Heart left ventricle (tissue), 16 donors: Measurements from ENCODE around the gene SORL1. TPM values are rescaled to one million over a fixed set of nuclear protein-coding genes. Genes with fewer than 3 reads are reported as not detected.
"Not testable (repeated sequence)": the region's sequence is repeated elsewhere in the genome, so short reads cannot be mapped to it uniquely, and the experiment has no call there.

Experiments used
- ATAC-seq, 4 donors: fragments of 200-7000 bp; cut with Tn5 transposase; one replicate each; pipeline ENCODE4 v1.9.1; 2020 to 2022; ENCODE audit warnings: moderate library complexity in 4 of 4, mild to moderate bottlenecking in 3 of 4, moderate number of reproducible peaks in 1 of 4
- DNase-seq, 5 donors: peaks; one replicate each; pipeline ENCODE4 v3.0.0-alpha.2; 2020
- H3K27ac ChIP-seq, 12 donors: fragments of 200-600 bp; sonication (generic) in 4 of 12; one replicate each; pipeline versions ENCODE4 v1.5.0 to v1.8.0; 2016 to 2022; ENCODE audit warnings: mild to moderate bottlenecking in 2 of 12
- H3K27me3 ChIP-seq, 9 donors: fragments of 200-600 bp; sonication (generic) in 2 of 9; one replicate each; pipeline versions ENCODE4 v1.5.1 to v1.8.0; 2016 to 2022; ENCODE audit warnings: mild to moderate bottlenecking in 3 of 9
- H3K36me3 ChIP-seq, 9 donors: fragments of 200-600 bp; sonication (generic) in 2 of 9; one replicate each; pipeline versions ENCODE4 v1.5.0 to v1.8.0; 2018 to 2022; ENCODE audit warnings: mild to moderate bottlenecking in 2 of 9
- H3K4me1 ChIP-seq, 12 donors: fragments of 200-600 bp; sonication (generic) in 4 of 12; one replicate each; pipeline versions ENCODE4 v1.5.0 to v1.8.0; 2016 to 2022; ENCODE audit warnings: mild to moderate bottlenecking in 3 of 12
- H3K4me3 ChIP-seq, 12 donors: fragments of 200-600 bp; sonication (generic) in 4 of 12; one replicate each; pipeline versions ENCODE4 v1.5.0 to v1.8.0; 2017 to 2022; ENCODE audit warnings: mild to moderate bottlenecking in 9 of 12, moderate library complexity in 4 of 12
- H3K9me3 ChIP-seq, 12 donors: fragments of 200-600 bp; sonication (generic) in 4 of 12; one replicate each; pipeline versions ENCODE4 v1.5.0 to v1.8.0; 2016 to 2022; ENCODE audit warnings: mild to moderate bottlenecking in 1 of 12
- CTCF ChIP-seq, 12 donors: fragments of 200-600 bp; sonication (generic) in 4 of 12; IDR thresholded peaks; one replicate each; pipeline versions ENCODE4 v1.5.0 to v1.8.0; 2018 to 2022; ENCODE audit warnings: antibody characterized with exemption in 12 of 12, mild to moderate bottlenecking in 5 of 12
- POLR2A ChIP-seq, 2 donors: fragments of 450-650 bp; IDR thresholded peaks; one replicate each; pipeline ENCODE4 v1.6.1; 2017; ENCODE audit warnings: antibody characterized with exemption in 2 of 2, mild to moderate bottlenecking in 2 of 2, moderate library complexity in 2 of 2
- WGBS, 4 donors: extraction: QIAGEN DNeasy Blood & Tissue Kit in 2 of 4; methylation state at CpG; one replicate each; pipeline versions ENCODE4 v1.1.5 to v1.1.7; 2013 to 2018; 5-methylcytosine and 5-hydroxymethylcytosine counted together
- intact Hi-C, 10 donors: fragments of 100-400 bp; cut with DNase I; formaldehyde crosslinking; loops; one replicate each; pipeline versions ENCODE4 v1.11.1 to v1.14.2; 2022
- long read RNA-seq, 3 donors: library from polyadenylated mRNA; unstranded; transcript quantifications; one replicate each; pipeline ENCODE4 v2.0.0, GENCODE V29; 2020 to 2021
- polyA plus RNA-seq, 2 donors: library from polyadenylated mRNA; stranded (reverse); fragments of 200-250 nt; gene quantifications; one replicate each; pipeline ENCODE4 v1.2.3, GENCODE V29; 2013
- total RNA-seq, 9 donors: library from RNA; depleted of rRNA in 2 of 9; stranded (reverse); fragments of >200 nt in 2 of 9; fragmentation: NEBNext Ultra II Directional in 3 of 9; extraction: Animal tissue kit (Norgen Biotek cat#: 25700) in 3 of 9; gene quantifications; one replicate each; pipeline versions ENCODE4 v1.1.0 to v1.2.4, GENCODE V29; 2016 to 2023
- donor health status: ischemic (EF 13 %, LVEDD 7.1; RV severe dilation, severe dysfunction).
- donor health status: healthy with polysubstance abuse.
- donor health status: DM: no; HTN: yes; CAD: no.
- donor health status: DM: no; HTN: no; CAD: no.
- donor health status: ischemic (EF 25% LVEDD 6.9; RV normal size, moderate dysfunction).
- donor health status: ischemic (EF 25% LVEDD 5.7; RV mildly dilated, moderate dysfunction).
- donor health status: healthy.
- donor health status: DM: yes; HTN: yes; CAD: no.
- donor health status: ischemic (EF 35%, LVEDD 5.7; RV mildly dilated, moderate dysfunction).
- donor health status: nonischemic (EF 11% LVEDD 7.7; RV severe dilation, severe dysfunction).
- donor health status: DM: yes; HTN: yes; CAD: no.
- donor health status: PGD.
- donor health status: ischemic (EF 29% LVEDD 5.4; RV normal size, mild dysfunction).
- donor health status: nonischemic (EF 23%, LVEDD 6.1; RV moderate dilation, normal function).

SORL1 gene
- total RNA-seq = 10 to 100 TPM in 3 of 9 donors, 1 to 10 TPM in 6; 2.9 to 20.5 (median 5.8) TPM
- under 1 TPM; 0.72 to 0.83 TPM for polyA plus RNA-seq
- long read RNA-seq, donor 1, partial matches to known transcripts = 0 of 4 reads
- long read RNA-seq, donor 1, other reads (novel, unspliced or antisense) = 4 of 4 reads
- long read RNA-seq, donor 2, partial matches to known transcripts = 1 of 3 reads
- long read RNA-seq, donor 2, other reads (novel, unspliced or antisense) = 2 of 3 reads
- long read RNA-seq, donor 3, partial matches to known transcripts = 1 of 2 reads
- long read RNA-seq, donor 3, other reads (novel, unspliced or antisense) = 1 of 2 reads

GRCh38 chr11:121451986-121452608, at the start of gene SORL1:
Gene SORL1, plus strand, starts transcription at chr11:121452314. Its CDS starts 18 bp downstream, at chr11:121452332.
- intact Hi-C loops = loop anchor here in 8 of 10 donors (5.0 to 10.0 kb wide), 9 partner anchors 80 to 143 kb away; no protein-coding TSS in a partner anchor
- Histone ChIP-seq H3K27ac (peak within 1 kb of the TSS in 3 of 12 donors; percentile 34 to 76 (median 58)), H3K36me3 (no peaks in the 10 kb centered on the region), H3K9me3 (no peaks in the 10 kb centered on the region), H3K4me3 (peak within 1 kb of the TSS; percentile 44 to 98 (median 68)), H3K27me3 (peaks cover 0 to 6% (median 0%) of the 10 kb centered on the region in 9 donors), H3K4me1 (peaks cover 0 to 77% (median 3%) of the 10 kb centered on the region in 12 donors)
- TF ChIP-seq CTCF (IDR thresholded peaks at IDR 0.05) = peak; percentile 6 to 64 (median 43)
- no peak for TF ChIP-seq POLR2A (IDR thresholded peaks at IDR 0.05)
- 0 to 1% (median 0%) methylated on average over 34 to 89 of the region's 89 CpGs for WGBS, 4 donors
- DNase-seq (peak; percentile 67 to 86 (median 75)), ATAC-seq (peak; percentile 82 to 95 (median 90))

GRCh38 chr11:121405646-121406045, 46.5 kb upstream of the SORL1 start:
- Histone ChIP-seq H3K4me1 (peaks cover 0 to 4% (median 0%) of the 10 kb centered on the region in 12 donors), H3K9me3 (peaks cover 0 to 20% (median 0%) of the 10 kb centered on the region in 12 donors), H3K27ac (peak overlapping the region in 1 of 12 donors; percentile 75), H3K36me3 (no peaks in the 10 kb centered on the region), H3K4me3 (no peak overlapping the region), H3K27me3 (no peaks in the 10 kb centered on the region)
- 70 to 89% (median 82%) methylated on average over 1 of the region's 1 CpG for WGBS, 4 donors
- no peak for DNase-seq
- intact Hi-C loops = no loop called here
- no peak for ATAC-seq
- TF ChIP-seq POLR2A (IDR thresholded peaks at IDR 0.05) (no peak), CTCF (IDR thresholded peaks at IDR 0.05) (no peak)

- TF ChIP-seq CTCF (IDR thresholded peaks at IDR 0.05) (no peak), POLR2A (IDR thresholded peaks at IDR 0.05) (no peak)
- H3K4me3 ChIP-seq = no peak overlapping the region
- no peaks in the 10 kb centered on the region for H3K27me3 ChIP-seq
- peaks cover 0 to 4% (median 0%) of the 10 kb centered on the region in 12 donors for H3K4me1 ChIP-seq
- H3K36me3 ChIP-seq = no peaks in the 10 kb centered on the region
- intact Hi-C loops = no loop called here
- H3K27ac ChIP-seq = peak overlapping the region in 1 of 12 donors; percentile 43
- DNase-seq (no peak), ATAC-seq (no peak)
- peaks cover 0 to 15% (median 0%) of the 10 kb centered on the region in 12 donors for H3K9me3 ChIP-seq
- WGBS, 4 donors = 71 to 92% (median 83%) methylated on average over 2 of the region's 2 CpGs
Observed at GRCh38 chr11:121406291-121406690, 45.8 kb upstream of the SORL1 start.

GRCh38 chr11:121408830-121409229, 43.3 kb upstream of the SORL1 start:
- TF ChIP-seq POLR2A (IDR thresholded peaks at IDR 0.05) = no peak
- no peak for TF ChIP-seq CTCF (IDR thresholded peaks at IDR 0.05)
- peaks cover 0 to 5% (median 0%) of the 10 kb centered on the region in 12 donors for H3K9me3 ChIP-seq
- ATAC-seq = no peak
- H3K4me1 ChIP-seq = peaks cover 0 to 4% (median 0%) of the 10 kb centered on the region in 12 donors
- no peaks in the 10 kb centered on the region for H3K27me3 ChIP-seq
- H3K27ac ChIP-seq = no peak overlapping the region
- H3K36me3 ChIP-seq = no peaks in the 10 kb centered on the region
- no peak for DNase-seq
- intact Hi-C loops = no loop called here
- WGBS, 4 donors = 63 to 90% (median 82%) methylated on average over 2 of the region's 2 CpGs
- H3K4me3 ChIP-seq = no peak overlapping the region

- intact Hi-C loops = loop anchor here in 1 of 10 donors (10.0 kb wide), 1 partner anchor 75 kb away; no protein-coding TSS in a partner anchor
- H3K9me3 ChIP-seq, H3K27ac ChIP-seq, H3K36me3 ChIP-seq, H3K27me3 ChIP-seq, H3K4me3 ChIP-seq, DNase-seq, ATAC-seq: not testable (repeated sequence)
- peaks cover 0 to 14% (median 0%) of the 10 kb centered on the region in 12 donors for H3K4me1 ChIP-seq
- WGBS, 4 donors = 94 to 98% (median 97%) methylated on average over 2 of the region's 2 CpGs
Observed at GRCh38 chr11:121410041-121410440, 42.1 kb upstream of the SORL1 start.

GRCh38 chr11:121411330-121411729, 40.8 kb upstream of the SORL1 start:
- DNase-seq, ATAC-seq, H3K9me3 ChIP-seq, H3K27me3 ChIP-seq, H3K27ac ChIP-seq, H3K4me3 ChIP-seq, H3K36me3 ChIP-seq: not testable (repeated sequence)
- intact Hi-C loops = loop anchor here in 1 of 10 donors (10.0 kb wide), 1 partner anchor 77 kb away; no protein-coding TSS in a partner anchor
- H3K4me1 ChIP-seq = peaks cover 0 to 20% (median 2%) of the 10 kb centered on the region in 12 donors
